ENCODE results near the gene MARCHF4. TPM values are rescaled to one million over a fixed set of nuclear protein-coding genes. Genes with fewer than 3 reads are reported as not detected.

The MARCHF4 gene, protein sequence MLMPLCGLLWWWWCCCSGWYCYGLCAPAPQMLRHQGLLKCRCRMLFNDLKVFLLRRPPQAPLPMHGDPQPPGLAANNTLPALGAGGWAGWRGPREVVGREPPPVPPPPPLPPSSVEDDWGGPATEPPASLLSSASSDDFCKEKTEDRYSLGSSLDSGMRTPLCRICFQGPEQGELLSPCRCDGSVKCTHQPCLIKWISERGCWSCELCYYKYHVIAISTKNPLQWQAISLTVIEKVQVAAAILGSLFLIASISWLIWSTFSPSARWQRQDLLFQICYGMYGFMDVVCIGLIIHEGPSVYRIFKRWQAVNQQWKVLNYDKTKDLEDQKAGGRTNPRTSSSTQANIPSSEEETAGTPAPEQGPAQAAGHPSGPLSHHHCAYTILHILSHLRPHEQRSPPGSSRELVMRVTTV
- 3.2 TPM for polyA plus RNA-seq
- long read RNA-seq, donor 1, full-length matches to known transcripts = 1 of 1 reads
- long read RNA-seq, donor 1, partial matches to known transcripts = 0 of 1 reads
- long read RNA-seq, donor 1, other reads (novel, unspliced or antisense) = 0 of 1 reads
- long read RNA-seq, donor 2 = 0 reads
- long read RNA-seq, donor 3 = 0 reads
- long read RNA-seq, donor 4 = 0 reads
- long read RNA-seq, donor 5, full-length matches to known transcripts = 2 of 2 reads
- long read RNA-seq, donor 5, partial matches to known transcripts = 0 of 2 reads
- long read RNA-seq, donor 5, other reads (novel, unspliced or antisense) = 0 of 2 reads
- long read RNA-seq, donor 6, full-length matches to known transcripts = 1 of 1 reads
- long read RNA-seq, donor 6, partial matches to known transcripts = 0 of 1 reads
- long read RNA-seq, donor 6, other reads (novel, unspliced or antisense) = 0 of 1 reads
- long read RNA-seq, donor 7, full-length matches to known transcripts = 1 of 1 reads
- long read RNA-seq, donor 7, partial matches to known transcripts = 0 of 1 reads
- long read RNA-seq, donor 7, other reads (novel, unspliced or antisense) = 0 of 1 reads
- long read RNA-seq, donor 8 = 0 reads
- long read RNA-seq, donor 9, full-length matches to known transcripts = 1 of 1 reads
- long read RNA-seq, donor 9, partial matches to known transcripts = 0 of 1 reads
- long read RNA-seq, donor 9, other reads (novel, unspliced or antisense) = 0 of 1 reads
- long read RNA-seq, donor 10 = 0 reads
- long read RNA-seq, donor 11 = 0 reads

DNA sequence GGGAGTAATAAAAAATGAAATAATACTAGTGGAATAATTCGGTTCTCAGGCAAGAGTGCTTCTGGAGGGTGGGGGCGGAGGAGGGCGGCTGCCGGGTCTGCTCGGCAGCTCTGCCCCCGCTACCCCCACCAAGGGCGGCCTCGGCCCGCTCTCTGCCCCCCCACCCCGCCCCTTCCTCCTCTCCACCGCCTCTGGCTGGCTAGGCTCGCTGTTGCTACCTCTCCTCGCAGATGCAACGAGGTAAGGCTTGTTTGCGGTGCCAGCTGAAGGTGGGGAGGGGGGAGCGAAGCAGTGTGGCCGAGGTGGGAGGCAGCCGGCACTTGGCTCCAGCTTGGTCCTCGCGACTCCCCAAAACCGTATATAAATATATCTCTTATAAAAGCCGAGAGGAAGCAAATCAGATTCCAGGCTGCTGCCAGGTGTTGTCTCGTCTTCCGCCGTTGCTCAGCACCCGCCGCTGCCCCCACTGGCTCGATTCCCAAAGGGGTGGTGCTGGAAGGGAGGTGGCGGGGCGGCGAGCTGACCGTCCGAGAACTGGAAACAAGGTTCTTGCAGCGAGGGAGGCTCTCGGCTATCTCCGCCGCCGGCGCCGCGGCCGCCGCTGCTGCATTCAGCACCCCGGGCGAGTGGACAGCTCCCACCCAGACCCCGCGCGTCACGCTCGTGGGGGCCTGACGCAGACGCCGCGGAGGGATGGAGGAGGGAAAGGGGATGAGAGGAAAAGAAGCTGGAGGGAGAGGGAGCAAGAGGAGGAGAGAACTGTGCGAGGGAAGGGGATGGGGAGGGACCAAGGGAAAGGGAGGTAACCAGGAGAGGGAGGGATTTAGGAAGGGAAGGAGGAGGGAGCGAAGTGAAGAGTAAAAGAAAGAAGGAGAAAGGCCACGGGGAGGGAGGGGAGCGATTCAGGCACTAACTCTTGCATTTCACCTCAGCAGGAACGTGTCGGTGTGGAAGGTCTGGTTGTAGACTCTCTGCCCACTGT is at the start of gene MARCHF4:
MARCHF4 (minus strand) TSS at position 763 of the 982 bp plus-strand sequence. CDS start 2,223 bp downstream, outside the sequence.
- Histone ChIP-seq H3K36me3 (ENCODE audit: control insufficient read depth, insufficient read depth, low read length) (no peaks in the 10 kb centered on the region), H3K27ac (ENCODE audit: low read length) (no peak within 1 kb of the TSS), H3K4me1 (ENCODE audit: control insufficient read depth, insufficient read depth, low read length) (peaks cover 3% of the 10 kb centered on the region), H3K9me3 (ENCODE audit: control insufficient read depth, low read depth, low read length) (no peaks in the 10 kb centered on the region), H3K27me3 (ENCODE audit: control insufficient read depth, insufficient read depth, low read length) (peaks cover 62% of the 10 kb centered on the region), H3K4me3 (ENCODE audit: low read length) (peak within 1 kb of the TSS; percentile 9)
- peak; percentile 41 to 72 for DNase-seq
- WGBS (ENCODE audit: insufficient coverage, low lambda C conversion rate) = 6% methylated on average over 3 of the region's 60 CpGs

DNA sequence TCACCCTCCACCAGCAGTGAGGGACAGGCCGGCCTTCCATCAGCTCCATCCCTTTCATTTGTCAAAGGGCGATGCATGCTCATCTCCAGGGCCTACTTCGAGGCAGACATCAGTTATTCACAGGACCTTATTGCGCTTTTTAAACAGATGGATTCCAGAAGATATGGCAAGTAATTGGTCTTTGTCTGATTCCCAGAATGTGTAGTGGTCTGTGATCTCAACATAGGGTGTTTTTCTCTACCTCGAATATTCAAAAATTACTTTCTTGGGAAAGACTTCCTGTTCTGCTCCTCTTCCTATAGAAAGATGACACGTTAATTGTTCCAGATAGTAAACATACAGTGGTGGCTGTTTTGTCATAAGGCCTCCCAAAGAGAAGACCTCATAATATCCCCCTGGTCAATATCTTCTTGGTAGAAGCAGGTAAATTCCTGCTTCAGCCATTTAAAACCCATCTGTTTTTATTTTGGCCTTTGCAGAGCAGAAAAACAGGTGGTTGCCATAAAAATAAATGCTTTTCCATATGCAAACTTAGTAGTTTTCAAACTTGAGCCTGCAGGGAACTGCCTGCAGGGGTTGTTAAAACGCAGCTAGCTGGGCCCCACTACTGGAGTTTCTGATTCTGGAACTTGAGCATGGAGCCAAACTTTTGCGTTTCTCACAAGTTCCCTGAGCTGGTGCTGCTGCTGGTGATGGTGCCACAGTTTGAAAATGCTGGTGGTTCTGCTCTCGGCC is 48.3 kb upstream of the MARCHF4 start:
- no peak for DNase-seq
- Histone ChIP-seq H3K4me1 (ENCODE audit: control insufficient read depth, insufficient read depth, low read length) (no peaks in the 10 kb centered on the region), H3K27me3 (ENCODE audit: control insufficient read depth, insufficient read depth, low read length) (no peaks in the 10 kb centered on the region), H3K27ac (ENCODE audit: low read length) (no peak overlapping the region), H3K36me3 (ENCODE audit: control insufficient read depth, insufficient read depth, low read length) (peaks cover 69% of the 10 kb centered on the region), H3K9me3 (ENCODE audit: control insufficient read depth, low read depth, low read length) (peaks cover 6% of the 10 kb centered on the region), H3K4me3 (ENCODE audit: low read length) (no peak overlapping the region)
- WGBS (ENCODE audit: insufficient coverage, low lambda C conversion rate) = 100% methylated on average over 2 of the region's 9 CpGs

DNA sequence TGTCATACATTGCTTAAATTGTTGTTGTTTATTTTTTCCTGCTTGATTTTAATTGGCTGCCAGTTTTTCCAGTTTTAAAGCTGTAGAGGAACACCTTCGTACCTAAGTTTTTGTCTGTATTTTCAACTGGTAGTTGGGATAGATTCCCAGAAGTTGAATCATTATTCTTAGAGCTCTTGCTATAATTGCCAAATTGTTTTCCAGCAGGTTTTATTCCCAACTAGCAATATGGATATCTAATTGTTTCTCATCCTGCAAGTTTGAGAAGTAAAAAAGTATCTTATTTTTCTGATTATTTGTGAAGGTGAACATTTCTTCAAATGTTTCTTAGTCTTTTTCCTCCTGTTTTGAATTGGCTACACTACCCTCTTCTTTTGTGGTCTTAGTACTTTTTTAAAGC is 46.7 kb upstream of the MARCHF4 start:
- no peaks in the 10 kb centered on the region for H3K27me3 ChIP-seq (ENCODE audit: control insufficient read depth, insufficient read depth, low read length)
- WGBS (ENCODE audit: insufficient coverage, low lambda C conversion rate) = no CpG with 5 or more reads among the region's 1 CpG

DNA sequence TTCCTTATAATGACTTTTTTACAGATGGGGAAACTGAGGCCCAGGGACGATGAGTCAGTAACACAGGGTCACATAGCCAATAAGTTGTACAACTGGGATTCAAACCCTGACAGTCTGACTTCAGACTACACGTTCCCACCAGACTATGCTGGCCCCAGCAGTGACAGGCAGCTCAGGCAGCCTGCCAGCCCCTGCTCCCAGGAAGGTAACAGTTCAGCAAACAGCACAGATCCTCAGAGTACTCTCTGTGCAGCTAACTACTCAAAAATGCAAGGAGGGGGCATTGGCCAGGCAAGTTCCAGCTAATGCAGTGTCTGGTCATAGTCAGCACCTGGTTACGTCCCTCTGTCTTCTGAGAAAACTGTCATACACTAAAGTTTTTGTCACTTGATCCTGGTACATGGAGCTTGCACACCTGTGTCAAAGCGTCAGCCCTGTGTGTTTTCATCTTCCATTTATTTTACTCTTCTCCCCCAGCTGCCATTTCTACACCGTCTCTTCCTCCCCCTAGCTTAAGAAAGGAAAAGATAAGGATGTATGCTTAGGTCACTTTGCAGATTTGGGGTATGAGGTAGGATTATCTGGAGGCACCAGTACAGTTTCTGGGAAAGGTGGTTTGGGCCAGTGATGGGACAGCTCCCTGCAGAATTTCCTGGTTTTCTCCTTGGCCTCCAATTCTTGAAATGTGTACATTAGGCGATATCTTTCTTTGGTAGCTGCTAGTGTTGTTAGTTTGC is 44.5 kb upstream of the MARCHF4 start:
- H3K36me3 ChIP-seq (ENCODE audit: control insufficient read depth, insufficient read depth, low read length) = peaks cover 40% of the 10 kb centered on the region

More for the DNA sequence above, 46.7 kb upstream of the MARCHF4 start:
- no peak for DNase-seq
- Histone ChIP-seq H3K4me1 (ENCODE audit: control insufficient read depth, insufficient read depth, low read length) (no peaks in the 10 kb centered on the region), H3K4me3 (ENCODE audit: low read length) (no peak overlapping the region), H3K9me3 (ENCODE audit: control insufficient read depth, low read depth, low read length) (no peaks in the 10 kb centered on the region), H3K27ac (ENCODE audit: low read length) (no peak overlapping the region), H3K36me3 (ENCODE audit: control insufficient read depth, insufficient read depth, low read length) (peaks cover 63% of the 10 kb centered on the region)

DNA sequence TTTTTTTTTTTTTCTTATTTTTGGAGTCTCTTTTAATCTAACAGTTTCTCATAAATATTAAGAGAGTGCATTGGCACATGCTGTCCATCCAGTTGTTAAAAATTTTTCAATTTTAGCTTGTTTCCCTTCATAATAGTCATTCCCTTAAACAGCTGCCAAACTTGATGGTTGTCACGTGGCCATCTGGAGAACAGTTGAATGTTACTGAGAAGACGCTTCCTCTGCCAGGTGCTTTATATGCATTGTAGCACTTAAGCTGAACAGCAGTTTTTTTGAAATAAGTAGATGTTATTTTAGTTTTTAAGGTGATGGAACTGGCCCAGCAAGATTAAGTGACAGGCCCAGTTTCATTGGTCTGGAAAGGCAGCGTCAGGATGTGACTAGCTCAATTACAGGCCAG is 43.3 kb upstream of the MARCHF4 start:
- WGBS (ENCODE audit: insufficient coverage, low lambda C conversion rate) = no CpG with 5 or more reads among the region's 3 CpGs
- no peaks in the 10 kb centered on the region for H3K9me3 ChIP-seq (ENCODE audit: control insufficient read depth, low read depth, low read length)
- H3K36me3 ChIP-seq (ENCODE audit: control insufficient read depth, insufficient read depth, low read length) = peaks cover 31% of the 10 kb centered on the region
- no peak overlapping the region for H3K27ac ChIP-seq (ENCODE audit: low read length)
- H3K4me3 ChIP-seq (ENCODE audit: low read length) = no peak overlapping the region
- no peak for DNase-seq
- H3K4me1 ChIP-seq (ENCODE audit: control insufficient read depth, insufficient read depth, low read length) = no peaks in the 10 kb centered on the region
- H3K27me3 ChIP-seq (ENCODE audit: control insufficient read depth, insufficient read depth, low read length) = no peaks in the 10 kb centered on the region

More for the DNA sequence above, 44.5 kb upstream of the MARCHF4 start:
- 70% methylated on average over 1 of the region's 6 CpGs for WGBS (ENCODE audit: insufficient coverage, low lambda C conversion rate)
- Histone ChIP-seq H3K4me1 (ENCODE audit: control insufficient read depth, insufficient read depth, low read length) (no peaks in the 10 kb centered on the region), H3K9me3 (ENCODE audit: control insufficient read depth, low read depth, low read length) (no peaks in the 10 kb centered on the region), H3K27ac (ENCODE audit: low read length) (no peak overlapping the region), H3K27me3 (ENCODE audit: control insufficient read depth, insufficient read depth, low read length) (no peaks in the 10 kb centered on the region), H3K4me3 (ENCODE audit: low read length) (no peak overlapping the region)
- DNase-seq = no peak

DNA sequence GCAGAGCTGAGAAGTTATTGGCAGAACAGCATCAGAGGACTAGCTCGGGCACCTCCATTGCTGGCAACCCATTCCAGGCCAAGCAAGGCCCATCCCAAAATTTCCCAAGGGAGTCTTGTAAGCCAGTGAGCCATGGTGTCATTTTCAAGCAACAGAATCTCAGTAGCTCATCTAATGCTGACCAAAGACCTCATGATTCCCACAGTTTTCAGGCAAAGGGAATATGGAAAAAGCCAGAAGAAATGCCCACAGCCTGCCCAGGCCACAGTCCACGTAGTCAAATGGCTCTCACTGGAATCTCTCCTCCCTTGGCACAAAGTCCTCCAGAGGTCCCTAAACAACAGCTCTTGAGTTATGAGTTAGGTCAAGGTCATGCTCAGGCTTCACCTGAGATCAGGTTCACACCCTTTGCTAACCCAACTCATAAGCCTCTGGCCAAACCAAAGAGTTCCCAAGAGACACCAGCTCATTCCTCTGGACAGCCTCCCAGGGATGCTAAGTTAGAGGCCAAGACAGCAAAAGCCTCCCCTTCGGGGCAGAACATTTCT is 42.6 kb upstream of the MARCHF4 start:
- no peak overlapping the region for H3K4me3 ChIP-seq (ENCODE audit: low read length)
- WGBS (ENCODE audit: insufficient coverage, low lambda C conversion rate) = no CpG with 5 or more reads among the region's 3 CpGs
- H3K9me3 ChIP-seq (ENCODE audit: control insufficient read depth, low read depth, low read length) = no peaks in the 10 kb centered on the region
- H3K27ac ChIP-seq (ENCODE audit: low read length) = no peak overlapping the region
- peaks cover 26% of the 10 kb centered on the region for H3K36me3 ChIP-seq (ENCODE audit: control insufficient read depth, insufficient read depth, low read length)
- no peak for DNase-seq
- no peaks in the 10 kb centered on the region for H3K27me3 ChIP-seq (ENCODE audit: control insufficient read depth, insufficient read depth, low read length)
- H3K4me1 ChIP-seq (ENCODE audit: control insufficient read depth, insufficient read depth, low read length) = no peaks in the 10 kb centered on the region

DNA sequence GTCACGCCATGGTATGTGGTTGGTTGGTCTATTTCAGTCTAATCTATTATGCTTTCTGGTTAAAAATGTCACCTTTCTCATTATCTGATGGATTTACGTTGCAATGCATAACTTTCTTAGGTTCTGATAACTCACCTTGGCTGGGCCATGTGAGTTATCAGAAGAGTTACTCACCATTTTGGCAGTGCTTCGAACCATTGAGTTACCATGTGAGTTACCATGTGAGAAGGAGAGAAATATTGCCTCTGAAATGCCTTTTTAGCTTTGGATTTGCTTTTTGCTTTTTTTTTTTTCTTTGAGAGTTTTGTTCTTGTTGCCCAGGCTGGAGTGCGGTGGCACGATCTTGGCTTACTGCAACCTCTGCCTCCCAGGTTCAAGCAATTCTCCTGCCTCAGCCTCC is 41.6 kb upstream of the MARCHF4 start:
- H3K4me1 ChIP-seq (ENCODE audit: control insufficient read depth, insufficient read depth, low read length) = no peaks in the 10 kb centered on the region
- H3K27me3 ChIP-seq (ENCODE audit: control insufficient read depth, insufficient read depth, low read length) = no peaks in the 10 kb centered on the region
- H3K4me3 ChIP-seq (ENCODE audit: low read length) = no peak overlapping the region
- no peak overlapping the region for H3K27ac ChIP-seq (ENCODE audit: low read length)
- no CpG with 5 or more reads among the region's 5 CpGs for WGBS (ENCODE audit: insufficient coverage, low lambda C conversion rate)
- no peaks in the 10 kb centered on the region for H3K9me3 ChIP-seq (ENCODE audit: control insufficient read depth, low read depth, low read length)
- no peak for DNase-seq
- peaks cover 23% of the 10 kb centered on the region for H3K36me3 ChIP-seq (ENCODE audit: control insufficient read depth, insufficient read depth, low read length)

DNA sequence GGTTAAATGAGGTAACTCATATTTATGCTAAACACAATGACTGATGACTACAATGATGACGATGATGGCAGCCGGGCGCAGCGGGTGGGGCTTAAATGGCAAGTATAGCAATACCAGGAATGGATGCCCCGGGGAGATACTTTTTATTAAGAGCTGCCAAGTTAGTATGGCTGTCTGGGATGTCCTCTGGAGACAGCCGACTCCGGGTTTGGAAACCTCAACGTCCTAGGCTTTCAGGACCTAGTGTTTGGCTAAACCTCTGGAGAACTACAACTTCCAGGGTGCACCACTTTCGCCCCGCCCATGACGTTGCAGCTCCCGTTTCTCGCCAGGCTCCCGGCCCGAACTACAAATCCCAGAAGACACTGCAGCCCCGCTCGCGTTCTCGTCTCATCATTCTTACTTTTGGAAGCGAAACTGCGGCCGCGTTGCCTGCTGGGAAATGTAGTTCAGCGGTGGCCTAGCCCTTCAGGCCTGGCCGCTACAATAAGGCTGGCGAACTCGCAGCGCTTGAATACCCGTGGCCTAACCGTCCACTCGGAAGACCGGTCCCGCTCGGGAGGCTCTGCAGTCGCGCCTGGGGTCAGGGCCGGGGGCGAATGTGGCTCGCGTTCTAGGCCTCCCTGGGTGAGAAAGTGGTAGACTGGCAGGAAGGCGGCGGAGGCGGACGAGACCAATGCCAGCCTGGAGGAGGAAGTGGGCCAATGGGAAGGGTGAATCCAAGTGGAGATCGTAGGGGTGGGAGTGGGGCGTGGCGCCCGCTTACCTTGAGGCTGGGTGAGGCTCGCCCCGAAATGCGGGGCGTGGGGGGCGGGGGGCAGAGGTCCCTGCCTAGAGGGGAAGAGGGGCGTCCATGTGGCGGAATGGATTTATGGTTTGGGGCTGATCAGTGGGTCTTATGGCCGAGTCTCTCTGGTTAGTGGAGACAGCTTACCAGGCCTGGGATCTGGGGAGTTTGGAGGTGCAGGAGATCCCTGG is 40.0 kb upstream of the MARCHF4 start, which contains the start of gene SMARCAL1:
SMARCAL1 (plus strand) TSS at position 463 of the 978 bp plus-strand sequence. CDS start 2,221 bp downstream, outside the sequence.
- Histone ChIP-seq H3K36me3 (ENCODE audit: control insufficient read depth, insufficient read depth, low read length) (peaks cover 23% of the 10 kb centered on the region), H3K27ac (ENCODE audit: low read length) (peak within 1 kb of the TSS; percentile 80), H3K4me3 (ENCODE audit: low read length) (peak within 1 kb of the TSS; percentile 81), H3K4me1 (ENCODE audit: control insufficient read depth, insufficient read depth, low read length) (no peaks in the 10 kb centered on the region), H3K27me3 (ENCODE audit: control insufficient read depth, insufficient read depth, low read length) (no peaks in the 10 kb centered on the region), H3K9me3 (ENCODE audit: control insufficient read depth, low read depth, low read length) (no peaks in the 10 kb centered on the region)
- DNase-seq = peak; percentile 98 to 99
- WGBS (ENCODE audit: insufficient coverage, low lambda C conversion rate) = no CpG with 5 or more reads among the region's 56 CpGs

All from large intestine (tissue), 12 donors.